Mesenchymal stem cell (in vitro differentiated cells and primary cell): ENCODE data around the gene RBM14.

ENCODE experiments used
- DNase-seq: peaks from one replicate; pipeline ENCODE4 v3.0.0-alpha.2; 2013
- H2AFZ ChIP-seq: one replicate; pipeline ENCODE4 v1.6.1; 2013; ENCODE audit warnings: low read depth, mild to moderate bottlenecking, control low read depth, inconsistent platforms, low read length, moderate library complexity
- H2AK5ac ChIP-seq: 2 replicates; pipeline ENCODE4 v1.6.1; 2013; ENCODE audit warnings: low read length, moderate library complexity, mild to moderate bottlenecking, inconsistent platforms; ENCODE audit not compliant: severe bottlenecking
- H2BK120ac ChIP-seq: one replicate; pipeline ENCODE4 v1.6.1; 2013; ENCODE audit warnings: low read depth, mild to moderate bottlenecking, inconsistent platforms, low read length, moderate library complexity
- H2BK12ac ChIP-seq, 2 experiments: one replicate each; pipeline ENCODE4 v1.6.1; 2013; ENCODE audit warnings: inconsistent platforms in 2 of 2, low read length in 2 of 2, mild to moderate bottlenecking in 2 of 2, moderate library complexity in 2 of 2, control low read depth in 1 of 2
- H2BK15ac ChIP-seq: one replicate; pipeline ENCODE4 v1.6.1; 2013; ENCODE audit warnings: mild to moderate bottlenecking, low read depth, inconsistent platforms; ENCODE audit not compliant: poor library complexity, severe bottlenecking
- H2BK5ac ChIP-seq: 2 replicates; pipeline ENCODE4 v1.6.1; 2013; ENCODE audit warnings: low read depth, mild to moderate bottlenecking, low read length, control low read depth, inconsistent platforms; ENCODE audit not compliant: poor library complexity, severe bottlenecking
- H3K14ac ChIP-seq, 2 experiments: one replicate each; pipeline ENCODE4 v1.6.1; 2013; ENCODE audit warnings: inconsistent platforms in 2 of 2, low read length in 2 of 2, control low read depth in 1 of 2, mild to moderate bottlenecking in 1 of 2, moderate library complexity in 1 of 2
- H3K18ac ChIP-seq, 2 experiments: one replicate each; pipeline ENCODE4 v1.6.1; 2013; ENCODE audit warnings: inconsistent platforms in 2 of 2, low read length in 2 of 2, control low read depth in 1 of 2, low read depth in 1 of 2, mild to moderate bottlenecking in 1 of 2
- H3K23ac ChIP-seq, 2 experiments: one replicate each; pipeline ENCODE4 v1.6.1; 2013; ENCODE audit warnings: inconsistent platforms in 2 of 2, low read length in 2 of 2, mild to moderate bottlenecking in 2 of 2, moderate library complexity in 2 of 2, control low read depth in 1 of 2
- H3K27ac ChIP-seq: 2 replicates; pipeline ENCODE4 v1.5.1; 2013; ENCODE audit warnings: mild to moderate bottlenecking, moderate library complexity, low read length, control low read depth, inconsistent platforms; ENCODE audit not compliant: poor library complexity, severe bottlenecking
- H3K27me3 ChIP-seq, 2 experiments: 2 replicates each; pipeline versions ENCODE4 v1.6.1 to v1.7.0; 2013; ENCODE audit warnings: low read length in 2 of 2, mild to moderate bottlenecking in 2 of 2, moderate library complexity in 2 of 2, control low read depth in 1 of 2, inconsistent platforms in 1 of 2; ENCODE audit not compliant: control insufficient read depth in 1 of 2, insufficient read depth in 1 of 2
- H3K36me3 ChIP-seq, 2 experiments: 2 replicates each; pipeline versions ENCODE4 v1.6.1 to v1.7.0; 2013; ENCODE audit warnings: low read length in 2 of 2, control low read depth in 1 of 2, inconsistent platforms in 1 of 2, low read depth in 1 of 2, mild to moderate bottlenecking in 1 of 2; ENCODE audit not compliant: insufficient read depth in 2 of 2, control insufficient read depth in 1 of 2
- H3K4ac ChIP-seq, 2 experiments: one replicate each; pipeline ENCODE4 v1.6.1; 2013; ENCODE audit warnings: inconsistent platforms in 2 of 2, low read length in 2 of 2, mild to moderate bottlenecking in 2 of 2, moderate library complexity in 2 of 2, control low read depth in 1 of 2, low read depth in 1 of 2
- H3K4me1 ChIP-seq: 2 replicates; pipeline ENCODE4 v1.6.1; 2013; ENCODE audit warnings: low read depth, low read length, control low read depth; ENCODE audit not compliant: control insufficient read depth, insufficient read depth
- H3K4me2 ChIP-seq: 2 replicates; pipeline ENCODE4 v1.6.1; 2013; ENCODE audit warnings: low read length, mild to moderate bottlenecking, inconsistent platforms; ENCODE audit not compliant: poor library complexity, severe bottlenecking
- H3K4me3 ChIP-seq, 2 experiments: 2 replicates each; pipeline versions ENCODE4 v1.5.1 to v1.7.0; 2013; ENCODE audit warnings: low read length in 2 of 2, mild to moderate bottlenecking in 2 of 2, control low read depth in 1 of 2, low read depth in 1 of 2; ENCODE audit not compliant: insufficient read depth in 1 of 2
- H3K79me1 ChIP-seq: replicated peaks from 2 replicates; pipeline ENCODE4 v1.6.1; 2013; ENCODE audit warnings: mild to moderate bottlenecking, control low read depth, low read length, inconsistent platforms; ENCODE audit not compliant: poor library complexity, severe bottlenecking
- H3K9ac ChIP-seq: 2 replicates; pipeline ENCODE4 v1.7.0; 2013; ENCODE audit warnings: mild to moderate bottlenecking, low read length, moderate library complexity
- H3K9me3 ChIP-seq: 2 replicates; pipeline ENCODE4 v1.7.0; 2013; ENCODE audit warnings: mild to moderate bottlenecking, low read length; ENCODE audit not compliant: control insufficient read depth
- H4K8ac ChIP-seq: one replicate; pipeline ENCODE4 v1.6.1; 2013; ENCODE audit warnings: inconsistent platforms, mild to moderate bottlenecking, low read length, moderate library complexity
- H4K91ac ChIP-seq: one replicate; pipeline ENCODE4 v1.6.1; 2013; ENCODE audit warnings: mild to moderate bottlenecking, low read length, inconsistent platforms
- WGBS: methylation state at CpG from one replicate; pipeline ENCODE4 v1.1.7; 2013; ENCODE audit warnings: mixed read lengths; 5-methylcytosine and 5-hydroxymethylcytosine counted together

Gene RBM14

GRCh38 chr11:66651016-66651415, 34.6 kb downstream of the RBM14 start:
- H3K23ac ChIP-seq: no peak overlapping the region

DNA sequence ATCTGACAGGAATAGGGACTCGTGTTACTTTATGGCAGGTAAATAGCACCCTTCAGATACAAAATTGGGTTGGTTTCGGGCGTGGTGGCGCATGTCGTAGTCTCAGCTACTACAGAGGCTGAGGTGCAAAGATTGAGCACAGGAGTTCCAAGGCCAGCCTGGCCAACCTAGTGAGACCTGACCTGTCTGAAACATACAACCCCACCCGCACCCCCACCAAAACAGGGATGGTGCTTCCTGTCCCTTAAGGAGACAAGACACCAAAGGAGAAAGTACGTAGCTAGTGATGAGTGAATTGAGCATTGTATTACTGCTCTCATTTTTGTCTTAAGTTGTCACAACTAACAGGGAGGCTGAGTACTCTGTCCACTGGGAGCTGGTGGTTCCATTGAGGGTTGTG, 36.2 kb downstream of the RBM14 start:
- no peak overlapping the region for H2AK5ac ChIP-seq
- WGBS: 96% methylated on average over 6 of the region's 7 CpGs

More at GRCh38 chr11:66651016-66651415, 34.6 kb downstream of the RBM14 start:
- no peak overlapping the region for H3K27ac ChIP-seq
- peak; percentile 69 for DNase-seq
- 95% methylated on average over 2 of the region's 2 CpGs for WGBS
- no peaks in the 10 kb centered on the region for H3K9me3 ChIP-seq
- no peaks in the 10 kb centered on the region for H3K27me3 ChIP-seq
- peaks cover 6% of the 10 kb centered on the region for H3K79me1 ChIP-seq
- H3K4me2 ChIP-seq: no peak overlapping the region
- no peak overlapping the region for H3K9ac ChIP-seq
- H3K4me3 ChIP-seq: no peak overlapping the region
- peaks cover 46 to 71% of the 10 kb centered on the region in 2 experiments for H3K36me3 ChIP-seq
- H2BK12ac ChIP-seq: no peak overlapping the region
- H3K18ac ChIP-seq: no peak overlapping the region
- H3K4ac ChIP-seq: no peak overlapping the region
- no peak overlapping the region for H2BK15ac ChIP-seq
- no peak overlapping the region for H2AK5ac ChIP-seq
- H4K8ac ChIP-seq: no peak overlapping the region
- no peak overlapping the region for H2AFZ ChIP-seq
- no peak overlapping the region for H3K14ac ChIP-seq
- H3K4me1 ChIP-seq: peaks cover 4% of the 10 kb centered on the region
- H4K91ac ChIP-seq: no peak overlapping the region
- H2BK120ac ChIP-seq: no peak overlapping the region
- H2BK5ac ChIP-seq: no peak overlapping the region

GRCh38 chr11:66653123-66653522, 36.7 kb downstream of the RBM14 start:
- Histone ChIP-seq H3K4me3 (no peak overlapping the region), H3K23ac (no peak overlapping the region), H4K91ac (no peak overlapping the region), H2BK15ac (no peak overlapping the region), H2BK5ac (no peak overlapping the region), H4K8ac (no peak overlapping the region), H3K18ac (no peak overlapping the region), H3K27me3 (no peaks in the 10 kb centered on the region), H3K27ac (no peak overlapping the region), H3K9ac (no peak overlapping the region), H3K4me1 (peaks cover 2% of the 10 kb centered on the region), H3K79me1 (peaks cover 8% of the 10 kb centered on the region), H3K36me3 (peaks cover 54 to 65% of the 10 kb centered on the region in 2 experiments), H3K9me3 (no peaks in the 10 kb centered on the region), H2BK120ac (no peak overlapping the region), H3K4ac (no peak overlapping the region), H3K4me2 (no peak overlapping the region), H2AFZ (no peak overlapping the region), H2AK5ac (no peak overlapping the region), H2BK12ac (no peak overlapping the region), H3K14ac (no peak overlapping the region)
- WGBS: 100% methylated on average over 6 of the region's 6 CpGs
- no peak for DNase-seq

More for the DNA sequence above, 36.2 kb downstream of the RBM14 start:
- Histone ChIP-seq H3K9me3 (no peaks in the 10 kb centered on the region), H2BK12ac (no peak overlapping the region), H3K9ac (no peak overlapping the region), H4K91ac (no peak overlapping the region), H3K23ac (no peak overlapping the region), H2AFZ (no peak overlapping the region), H2BK120ac (no peak overlapping the region), H2BK15ac (no peak overlapping the region), H2BK5ac (no peak overlapping the region), H3K4me3 (no peak overlapping the region), H3K27ac (no peak overlapping the region), H3K79me1 (peaks cover 8% of the 10 kb centered on the region), H3K4ac (no peak overlapping the region), H3K4me1 (peaks cover 2% of the 10 kb centered on the region), H3K14ac (no peak overlapping the region), H3K36me3 (peaks cover 54 to 66% of the 10 kb centered on the region in 2 experiments), H4K8ac (no peak overlapping the region), H3K4me2 (no peak overlapping the region), H3K18ac (no peak overlapping the region), H3K27me3 (no peaks in the 10 kb centered on the region)
- DNase-seq: no peak

GRCh38 chr11:66659763-66660162, 43.3 kb downstream of the RBM14 start:
- Histone ChIP-seq H3K27ac (no peak overlapping the region), H4K8ac (no peak overlapping the region), H3K18ac (no peak overlapping the region), H2AK5ac (no peak overlapping the region), H3K36me3 (peaks cover 44 to 66% of the 10 kb centered on the region in 2 experiments), H3K4ac (no peak overlapping the region), H2BK120ac (no peak overlapping the region), H2BK15ac (no peak overlapping the region), H3K27me3 (no peaks in the 10 kb centered on the region), H3K79me1 (peaks cover 20% of the 10 kb centered on the region), H2AFZ (no peak overlapping the region), H4K91ac (no peak overlapping the region), H3K4me3 (no peak overlapping the region), H3K4me2 (no peak overlapping the region), H2BK5ac (no peak overlapping the region), H3K14ac (no peak overlapping the region), H3K23ac (no peak overlapping the region), H2BK12ac (no peak overlapping the region), H3K9ac (no peak overlapping the region), H3K4me1 (no peaks in the 10 kb centered on the region), H3K9me3 (no peaks in the 10 kb centered on the region)
- DNase-seq: no peak
- 95% methylated on average over 2 of the region's 2 CpGs for WGBS
